Dermis blood vessel endothelial cell (primary cell): ENCODE results near the gene ZNF217. TPM values are rescaled to one million over a fixed set of nuclear protein-coding genes. Genes with fewer than 3 reads are reported as not detected.
"Not testable (repeated sequence)": the region's sequence is repeated elsewhere in the genome, so short reads cannot be mapped to it uniquely, and the experiment has no call there.

ENCODE experiments used
- DNase-seq: peaks from one replicate; pipeline ENCODE4 v3.0.0; 2010
- total RNA-seq: library from RNA; depleted of rRNA; stranded (reverse); fragments of >200 nt; gene quantifications from 2 replicates; pipeline ENCODE4 v1.2.3, GENCODE V29; 2014

ZNF217 gene
- total RNA-seq, 1 donor from 2014 or later, result 17.5 TPM

- no peak for DNase-seq
Measured at GRCh38 chr20:53565254-53565653, 28.4 kb downstream of the ZNF217 start.

DNA sequence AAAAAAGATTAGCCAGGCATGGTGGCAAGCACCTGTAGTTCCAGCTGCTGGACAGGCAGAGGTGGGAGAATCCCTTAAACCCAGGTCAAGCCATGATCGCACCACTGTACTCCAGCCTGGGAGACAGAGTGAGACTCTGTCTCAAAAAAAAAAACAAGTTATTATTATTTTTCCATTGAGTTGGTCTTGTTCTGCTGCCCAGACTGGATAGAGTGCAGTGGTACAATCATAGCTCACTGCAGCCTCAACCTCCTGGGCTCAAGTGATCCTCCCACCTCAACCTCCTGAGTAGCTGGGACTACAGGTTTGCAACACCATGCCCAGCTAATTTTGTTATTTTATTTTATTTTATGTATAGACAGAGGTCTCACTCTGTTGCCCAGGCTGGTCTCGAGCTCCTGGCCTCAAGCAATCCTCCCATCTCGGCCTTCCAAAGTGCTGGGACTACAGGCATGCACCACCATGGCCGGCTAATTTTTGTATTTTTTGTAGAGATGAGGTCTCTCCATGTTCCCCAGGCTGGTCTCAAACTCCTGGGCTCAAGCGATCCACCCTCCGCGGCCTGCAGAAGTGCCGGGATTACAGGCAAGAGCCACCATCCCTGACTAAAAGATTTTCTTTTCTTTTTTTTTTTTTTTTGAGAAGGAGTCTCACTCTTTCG lies 31.4 kb downstream of the ZNF217 start:
- DNase-seq, result not testable (repeated sequence)

DNA sequence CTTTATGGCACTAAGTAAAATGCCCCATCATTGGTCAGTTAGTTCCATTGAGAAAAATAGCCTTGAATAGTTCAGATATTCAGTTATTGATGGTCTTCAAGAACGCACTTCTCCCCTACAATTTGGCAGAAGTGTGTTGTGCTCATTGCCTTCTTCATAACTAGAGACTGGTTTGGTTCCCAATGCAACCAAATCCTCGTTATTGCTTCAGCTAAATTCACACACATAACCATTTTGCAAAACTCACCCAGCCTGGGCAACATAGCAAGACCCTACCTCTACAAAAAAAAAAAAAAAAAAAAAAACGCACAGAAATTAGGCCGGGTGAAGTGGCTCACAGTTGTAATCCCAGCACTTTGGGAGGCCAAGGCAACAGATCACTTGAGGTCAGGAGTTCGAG lies 32.1 kb downstream of the ZNF217 start:
- DNase-seq, result no peak

DNA sequence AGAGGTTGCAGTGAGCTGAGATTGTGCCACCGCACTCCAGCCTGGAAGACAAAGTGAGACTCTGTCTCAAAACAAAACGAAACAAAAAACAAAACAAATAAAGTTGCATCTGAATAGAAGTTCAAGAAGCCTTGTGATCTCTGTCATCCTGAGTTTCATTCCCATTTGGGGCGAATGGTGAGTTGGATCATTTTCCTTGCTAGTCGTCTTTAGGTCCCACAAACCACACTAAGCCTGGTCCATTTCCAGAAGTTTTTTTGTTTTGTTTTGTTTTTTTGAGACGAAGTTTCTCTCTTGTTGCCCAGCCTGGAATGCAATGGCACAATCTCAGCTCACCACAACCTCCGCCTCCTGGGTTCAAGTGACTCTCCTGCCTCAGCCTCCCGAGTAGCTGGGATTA lies 33.8 kb downstream of the ZNF217 start:
- no peak for DNase-seq

DNA sequence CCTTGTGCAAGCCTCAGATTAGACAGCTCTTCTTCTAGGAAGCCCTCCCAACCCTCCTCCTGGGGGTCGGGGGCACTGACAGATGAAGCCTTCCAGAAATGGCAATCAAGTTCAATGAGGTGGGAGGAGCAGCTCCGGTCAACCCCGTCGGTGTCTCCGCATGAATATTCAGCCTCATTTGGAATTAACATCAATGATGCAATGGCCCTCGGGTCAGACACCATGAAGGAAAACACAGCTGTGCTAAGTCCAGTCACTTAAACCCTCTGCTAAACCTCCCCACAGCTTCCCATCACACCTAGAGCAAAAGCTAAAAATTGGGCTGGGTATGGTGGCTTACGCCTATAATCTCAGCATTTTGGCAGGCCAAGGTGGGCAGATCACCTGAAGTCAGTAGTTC lies 36.5 kb downstream of the ZNF217 start:
- no peak for DNase-seq

GRCh38 chr20:53556267-53556897 lies 37.3 kb downstream of the ZNF217 start:
- DNase-seq, result no peak

- no peak for DNase-seq
Measured at GRCh38 chr20:53555816-53556215, 37.8 kb downstream of the ZNF217 start.

GRCh38 chr20:53555081-53555480 lies 38.6 kb downstream of the ZNF217 start:
- no peak for DNase-seq

DNA sequence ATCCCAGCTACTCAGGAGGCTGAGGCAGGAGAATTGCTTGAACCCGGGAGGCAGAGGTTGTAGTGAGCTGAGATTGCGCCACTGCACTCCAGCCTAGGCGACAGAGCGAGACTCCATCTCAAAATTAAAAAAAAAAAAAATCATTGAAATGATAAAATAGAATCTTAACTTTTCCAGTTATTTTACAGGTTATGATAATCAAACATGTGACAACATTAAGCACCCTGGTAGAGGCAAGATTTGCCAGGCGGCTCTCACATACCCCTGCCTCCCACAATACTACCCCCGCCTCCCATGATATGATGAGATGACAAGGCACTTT lies 41.1 kb downstream of the ZNF217 start:
- DNase-seq, result not testable (repeated sequence)

DNA sequence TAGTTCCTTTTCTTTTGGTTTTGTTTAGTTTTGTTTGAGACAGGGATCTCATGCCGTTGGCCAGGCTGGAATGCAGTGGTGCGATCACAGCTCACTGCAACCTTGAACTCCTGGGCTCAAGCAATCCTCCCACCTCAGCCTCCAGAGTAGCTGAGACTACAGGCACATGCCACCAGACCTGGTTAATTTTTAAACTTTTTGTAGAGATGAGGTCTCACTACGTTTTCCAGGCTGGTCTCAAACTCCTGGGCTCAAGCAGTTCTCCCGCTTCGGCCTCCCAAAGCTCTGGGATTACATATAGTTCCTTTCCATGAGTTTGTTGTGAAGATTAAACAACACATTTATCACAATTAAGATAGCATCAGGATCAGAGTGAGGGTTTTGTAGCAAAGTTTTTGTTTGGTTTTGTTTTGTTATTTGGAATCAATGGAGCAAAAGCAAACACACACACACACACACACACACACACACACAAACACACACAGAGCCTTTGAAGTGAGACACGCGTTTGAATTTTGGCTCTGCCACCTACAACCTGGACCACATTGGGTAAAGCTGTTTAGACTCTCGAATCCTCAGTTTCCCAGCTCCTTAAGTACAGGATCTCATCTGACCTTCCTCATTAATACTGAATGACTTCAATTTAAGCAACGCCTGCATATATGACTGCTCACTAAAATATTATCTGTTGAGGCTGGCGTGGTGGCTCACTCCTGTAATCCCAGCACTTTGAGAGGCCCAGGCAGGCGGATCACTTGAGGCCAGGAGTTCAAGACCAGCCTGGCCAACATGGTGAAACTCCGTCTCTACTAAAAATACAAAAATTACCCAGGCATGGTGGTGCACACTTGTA lies 41.7 kb downstream of the ZNF217 start:
- DNase-seq, result not testable (repeated sequence)

GRCh38 chr20:53550280-53551187 lies 43.1 kb downstream of the ZNF217 start:
- no peak for DNase-seq

- DNase-seq, result peak; percentile 78
Measured at GRCh38 chr20:53547664-53548239, 45.9 kb downstream of the ZNF217 start.

DNA sequence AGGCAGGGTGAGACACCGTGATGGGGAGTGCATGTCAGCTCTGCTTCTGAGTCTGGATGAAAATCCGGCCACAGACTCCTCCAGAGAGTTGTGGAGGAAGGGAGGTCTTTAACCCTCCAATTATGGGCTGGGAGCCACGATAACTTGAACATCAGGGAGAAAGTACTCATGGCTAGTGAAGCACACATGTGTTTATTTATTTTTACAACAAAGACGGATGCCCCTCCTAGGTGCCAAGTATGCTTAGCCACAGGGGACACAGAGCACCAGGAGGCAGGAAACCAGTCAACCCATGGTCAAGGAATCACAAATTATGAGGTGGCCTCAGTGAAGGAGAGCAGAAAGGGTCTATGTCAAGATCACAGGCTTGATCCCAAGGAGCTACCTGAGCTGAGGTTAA lies 54.1 kb downstream of the ZNF217 start:
- DNase-seq, result no peak

GRCh38 chr20:53536382-53536781 lies 57.3 kb downstream of the ZNF217 start:
- not testable (repeated sequence) for DNase-seq

DNA sequence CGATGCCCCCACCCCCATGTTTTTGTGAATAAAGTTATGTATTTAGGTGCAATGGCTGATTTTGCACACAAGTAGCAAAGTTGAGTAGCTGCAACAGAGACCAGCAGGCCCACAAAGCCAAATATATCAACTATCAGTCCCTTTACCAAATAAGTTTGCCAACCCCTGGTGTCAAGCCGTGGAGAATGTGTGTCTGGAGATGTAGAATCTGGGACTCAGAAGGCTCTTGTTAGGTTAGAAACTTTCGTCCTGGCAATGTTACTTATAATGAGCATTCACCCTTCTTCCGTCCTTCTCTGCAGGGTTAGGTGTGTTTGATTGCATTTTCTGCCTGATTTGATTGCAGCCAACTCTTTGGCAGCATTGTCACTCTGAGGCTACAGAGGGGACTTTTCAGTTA lies 57.8 kb downstream of the ZNF217 start:
- no peak for DNase-seq

DNA sequence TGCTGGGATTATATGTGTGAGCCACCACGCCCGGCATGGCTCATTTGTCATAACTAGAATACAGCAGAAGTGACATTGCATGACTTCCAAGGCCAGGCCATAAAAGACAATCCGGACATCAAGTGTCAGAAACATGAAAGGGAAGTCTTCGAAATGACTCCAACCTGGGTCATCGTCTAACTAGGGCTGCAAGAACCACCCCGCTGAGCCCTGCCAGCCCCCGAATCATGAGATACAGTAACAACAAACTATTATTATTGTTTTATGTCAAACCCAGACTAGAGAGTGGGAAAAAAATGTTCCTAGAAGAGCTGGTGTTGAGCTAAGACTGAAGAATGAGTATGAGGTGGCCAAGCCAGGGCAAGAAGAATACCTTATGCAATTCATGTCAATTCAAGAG lies 59.6 kb downstream of the ZNF217 start:
- DNase-seq, result no peak

DNA sequence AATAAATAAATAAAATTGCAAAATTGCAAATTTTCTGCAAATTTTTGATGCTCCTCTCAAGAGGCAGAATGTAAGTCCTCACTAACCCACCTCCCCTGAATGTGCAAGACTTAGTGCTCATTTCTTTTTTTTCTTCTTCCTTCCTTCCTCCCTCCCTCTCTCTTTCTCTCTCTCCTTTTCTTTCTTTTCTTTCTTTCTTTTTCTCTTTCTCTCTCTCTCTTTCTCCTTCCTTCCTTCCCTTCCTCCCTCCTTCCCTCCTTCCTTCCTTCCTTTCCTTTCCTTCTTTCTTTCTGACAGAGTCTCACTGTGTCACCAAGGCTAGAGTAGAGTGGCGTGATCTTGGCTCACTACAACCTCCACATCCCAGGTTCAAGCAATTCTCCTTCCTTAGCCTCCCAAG lies 60.1 kb downstream of the ZNF217 start:
- DNase-seq, result no peak

GRCh38 chr20:53532654-53533312 lies 60.9 kb downstream of the ZNF217 start:
- DNase-seq, result not testable (repeated sequence)

GRCh38 chr20:53530440-53530839 lies 63.2 kb downstream of the ZNF217 start:
- DNase-seq, result no peak

DNA sequence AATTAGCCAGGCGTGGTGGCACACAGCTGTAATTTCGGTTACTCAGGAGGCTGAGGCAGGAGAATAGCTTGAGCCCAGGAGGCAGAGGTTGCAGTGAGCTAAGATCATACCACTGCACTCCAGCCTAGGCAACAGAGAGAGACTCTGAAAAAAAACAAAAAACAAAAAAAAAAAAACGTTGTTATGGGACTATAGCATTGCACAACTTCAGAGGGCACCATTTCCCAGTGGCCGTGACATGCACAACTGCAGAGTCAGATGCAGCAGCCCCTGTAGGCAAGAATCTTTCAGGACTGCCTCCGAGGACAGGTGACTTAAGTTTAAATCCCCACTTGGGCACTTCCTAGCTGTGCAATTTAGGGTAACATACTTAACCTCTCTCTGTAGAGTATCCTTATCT lies 64.0 kb downstream of the ZNF217 start:
- DNase-seq, result no peak

DNA sequence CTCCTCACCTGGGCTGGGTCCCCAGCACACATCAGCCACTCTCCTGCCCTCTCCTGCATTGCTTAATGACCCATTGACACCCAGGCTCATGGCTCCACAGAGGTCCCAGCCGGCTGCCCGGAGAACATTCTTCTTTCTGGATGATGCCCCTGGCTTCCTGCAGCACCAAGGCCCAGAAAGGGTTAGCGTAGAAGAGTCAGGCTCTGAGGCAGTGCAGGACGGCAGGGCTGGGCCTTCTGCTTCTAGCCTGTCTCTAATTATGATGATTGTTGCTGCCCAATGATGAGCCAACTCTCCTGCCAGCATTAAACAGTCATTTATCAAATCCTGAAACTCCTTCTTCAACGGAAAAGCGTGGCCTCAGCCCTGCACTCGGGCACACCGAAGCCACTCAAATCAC lies 66.4 kb downstream of the ZNF217 start:
- no peak for DNase-seq
